MM.1S (cell line): ENCODE results near the gene TMEM40.

Source experiments
- EZH2phosphoT487 ChIP-seq: fragments of 300-600 bp; sonication (generic); IDR thresholded peaks from 2 replicates; pipeline ENCODE4 v1.6.1; 2018; ENCODE audit warnings: antibody characterized with exemption, low read length
- TF ChIP-seq, protein P1 (sequence below): fragments of 300-600 bp; sonication (generic); IDR thresholded peaks from 2 replicates; pipeline ENCODE4 v1.5.1; 2016; ENCODE audit warnings: antibody characterized with exemption, low read length, mixed read lengths

DNA sequence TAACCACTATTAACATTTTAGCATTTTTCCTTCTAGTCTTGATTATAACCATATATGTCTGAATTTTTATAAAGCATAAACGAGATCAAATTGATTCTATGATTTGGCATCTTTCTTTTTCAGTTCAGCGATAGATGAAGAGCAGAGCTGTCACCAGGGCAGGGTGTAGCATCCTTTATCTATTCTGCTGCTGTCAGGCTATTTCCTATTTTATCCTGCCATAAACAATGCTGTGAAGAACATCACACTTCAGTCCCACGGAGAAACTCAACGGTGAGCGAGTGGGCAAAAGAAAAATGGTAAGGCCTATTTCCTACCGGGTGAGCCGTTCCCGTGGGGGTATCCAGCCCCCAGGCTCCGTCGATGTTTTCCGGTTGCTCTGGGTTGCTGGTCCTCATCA lies 15.5 kb downstream of the TMEM40 start:
- TF ChIP-seq, protein P1, sequence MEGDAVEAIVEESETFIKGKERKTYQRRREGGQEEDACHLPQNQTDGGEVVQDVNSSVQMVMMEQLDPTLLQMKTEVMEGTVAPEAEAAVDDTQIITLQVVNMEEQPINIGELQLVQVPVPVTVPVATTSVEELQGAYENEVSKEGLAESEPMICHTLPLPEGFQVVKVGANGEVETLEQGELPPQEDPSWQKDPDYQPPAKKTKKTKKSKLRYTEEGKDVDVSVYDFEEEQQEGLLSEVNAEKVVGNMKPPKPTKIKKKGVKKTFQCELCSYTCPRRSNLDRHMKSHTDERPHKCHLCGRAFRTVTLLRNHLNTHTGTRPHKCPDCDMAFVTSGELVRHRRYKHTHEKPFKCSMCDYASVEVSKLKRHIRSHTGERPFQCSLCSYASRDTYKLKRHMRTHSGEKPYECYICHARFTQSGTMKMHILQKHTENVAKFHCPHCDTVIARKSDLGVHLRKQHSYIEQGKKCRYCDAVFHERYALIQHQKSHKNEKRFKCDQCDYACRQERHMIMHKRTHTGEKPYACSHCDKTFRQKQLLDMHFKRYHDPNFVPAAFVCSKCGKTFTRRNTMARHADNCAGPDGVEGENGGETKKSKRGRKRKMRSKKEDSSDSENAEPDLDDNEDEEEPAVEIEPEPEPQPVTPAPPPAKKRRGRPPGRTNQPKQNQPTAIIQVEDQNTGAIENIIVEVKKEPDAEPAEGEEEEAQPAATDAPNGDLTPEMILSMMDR: no peak
- no peak for TF ChIP-seq EZH2phosphoT487
